B cell (primary cell): Measurements from ENCODE around the gene FAM168B. TPM values are rescaled to one million over a fixed set of nuclear protein-coding genes. Genes with fewer than 3 reads are reported as not detected.
"Not testable (repeated sequence)": the region's sequence is repeated elsewhere in the genome, so short reads cannot be mapped to it uniquely, and the experiment has no call there.

Experiments used
- ATAC-seq: fragments of 200-7000 bp; cut with Tn5 transposase; one replicate; pipeline ENCODE4 v1.10.0; 2021; ENCODE audit warnings: low read depth, mild to moderate bottlenecking, moderate number of reproducible peaks, moderate library complexity
- CTCF ChIA-PET: fragments of 350-600 bp; sonication (Branson Sonifier 250); formaldehyde crosslinking; loops from one replicate; lab custom pipeline; 2021; ENCODE audit warnings: antibody characterized with exemption, inconsistent platforms; lab: Charles Lee
- POLR2A ChIA-PET: fragments of 350-600 bp; sonication (Branson Sonifier 250); formaldehyde crosslinking; loops from one replicate; lab custom pipeline; 2021; ENCODE audit warnings: antibody characterized with exemption; lab: Charles Lee
- DNase-seq: peaks from one replicate; pipeline ENCODE4 v3.0.0; 2013
- H2AFZ ChIP-seq: 2 replicates; pipeline ENCODE4 v1.6.1; 2012; ENCODE audit warnings: mild to moderate bottlenecking, low read depth, low read length; ENCODE audit not compliant: insufficient read depth, poor library complexity, severe bottlenecking
- H3K27ac ChIP-seq, 2 donors: 1 replicate in 1 of 2; 2 replicates in 1 of 2; pipeline ENCODE4 v1.5.1; 2012 to 2013; ENCODE audit warnings: low read length in 2 of 2, mild to moderate bottlenecking in 2 of 2, moderate library complexity in 1 of 2
- H3K27me3 ChIP-seq, 4 experiments: fragments of 200-600 bp in 1 of 4; sonication (generic) in 1 of 4; replicated peaks in 1 of 4; 1 replicate in 2 of 4; 2 replicates in 2 of 4; pipeline versions ENCODE4 v1.6.1 to v1.7.0; 2013 to 2016; ENCODE audit warnings: low read length in 3 of 4, mild to moderate bottlenecking in 2 of 4, mixed read lengths in 1 of 4, moderate library complexity in 1 of 4; ENCODE audit not compliant: insufficient read depth in 4 of 4, control insufficient read depth in 3 of 4; ENCODE audit errors: control extremely low read depth in 1 of 4
- H3K36me3 ChIP-seq, 2 experiments: replicated peaks in 1 of 2; 1 replicate in 1 of 2; 2 replicates in 1 of 2; pipeline versions ENCODE4 v1.6.1 to v1.7.1; 2013; ENCODE audit warnings: low read length in 1 of 2; ENCODE audit not compliant: insufficient read depth in 2 of 2, control insufficient read depth in 1 of 2; ENCODE audit errors: control extremely low read depth in 1 of 2, extremely low read depth in 1 of 2
- H3K4me1 ChIP-seq, 2 donors: fragments of 200-600 bp in 1 of 2; sonication (generic) in 1 of 2; 1 replicate in 1 of 2; 2 replicates in 1 of 2; pipeline versions ENCODE4 v1.5.1 to v1.6.1; 2013 to 2017; ENCODE audit warnings: low read length in 2 of 2; ENCODE audit not compliant: control insufficient read depth in 2 of 2, insufficient read depth in 2 of 2
- H3K4me2 ChIP-seq: replicated peaks from 2 replicates; pipeline ENCODE3; 2012; ENCODE audit warnings: mild to moderate bottlenecking, low read depth, low read length; ENCODE audit not compliant: poor library complexity, severe bottlenecking
- H3K4me3 ChIP-seq, 5 experiments: fragments of 200-600 bp in 1 of 5; sonication (generic) in 1 of 5; 1 replicate in 3 of 5; 2 replicates in 2 of 5; pipeline versions ENCODE4 v1.5.1 to v1.7.0; 2011 to 2016; ENCODE audit warnings: low read length in 4 of 5, mild to moderate bottlenecking in 4 of 5, low read depth in 2 of 5, control low read depth in 1 of 5, moderate library complexity in 1 of 5; ENCODE audit not compliant: insufficient read depth in 1 of 5; ENCODE audit errors: control extremely low read depth in 1 of 5, extremely low read depth in 1 of 5
- H3K79me2 ChIP-seq: fragments of 200-600 bp; sonication (generic); one replicate; pipeline ENCODE4 v1.6.0; 2016; ENCODE audit warnings: low read length; ENCODE audit not compliant: control insufficient read depth, insufficient read depth
- H3K9ac ChIP-seq: fragments of 200-600 bp; sonication (generic); 2 replicates; pipeline ENCODE4 v1.6.1; 2017; ENCODE audit warnings: mild to moderate bottlenecking, low read length, moderate library complexity
- H3K9me3 ChIP-seq, 3 donors: one replicate each; pipeline versions ENCODE4 v1.6.1 to v1.7.1; 2013; ENCODE audit warnings: low read length in 2 of 3; ENCODE audit not compliant: control insufficient read depth in 2 of 3, insufficient read depth in 1 of 3; ENCODE audit errors: control extremely low read depth in 1 of 3
- H4K20me1 ChIP-seq: 2 replicates; pipeline ENCODE4 v1.6.0; 2012; ENCODE audit warnings: mild to moderate bottlenecking, low read length; ENCODE audit not compliant: insufficient read depth, control insufficient read depth, poor library complexity, severe bottlenecking
- H3K27ac Mint-ChIP-seq: one replicate; pipeline ENCODE4 v1.8.0; 2021; ENCODE audit warnings: mixed read lengths
- H3K27me3 Mint-ChIP-seq: one replicate; pipeline ENCODE4 v1.8.0; 2021; ENCODE audit warnings: mixed read lengths
- H3K4me1 Mint-ChIP-seq: one replicate; pipeline ENCODE4 v1.8.0; 2021; ENCODE audit warnings: mixed read lengths
- H3K4me3 Mint-ChIP-seq: one replicate; pipeline ENCODE4 v1.8.0; 2021; ENCODE audit warnings: mixed read lengths
- H3K9me3 Mint-ChIP-seq: one replicate; pipeline ENCODE4 v1.8.0; 2022; ENCODE audit warnings: mixed read lengths; ENCODE audit not compliant: insufficient read depth
- CTCF ChIP-seq: fragments of 200-600 bp; IDR thresholded peaks from one replicate; pipeline ENCODE4 v1.8.0; 2022; ENCODE audit warnings: antibody characterized with exemption, mild to moderate bottlenecking
- EZH2 ChIP-seq: IDR thresholded peaks from 2 replicates; pipeline ENCODE4 v1.6.1; 2012; ENCODE audit warnings: borderline replicate concordance, low read depth, mild to moderate bottlenecking, moderate library complexity, low read length; ENCODE audit not compliant: insufficient read depth, poor library complexity, severe bottlenecking
- WGBS: methylation state at CpG from one replicate; pipeline ENCODE4 v1.1.5; 2013; ENCODE audit warnings: missing lambda C conversion rate; ENCODE audit not compliant: insufficient coverage; 5-methylcytosine and 5-hydroxymethylcytosine counted together
- intact Hi-C: fragments of 100-400 bp; cut with micrococcal nuclease; formaldehyde crosslinking; loops from one replicate; pipeline ENCODE4 v1.10.0; 2022
- polyA plus RNA-seq: library from polyadenylated mRNA; depleted of rRNA; stranded (reverse); fragments of >200 nt; gene quantifications from 2 replicates; pipeline ENCODE4 v1.2.3, GENCODE V29; 2012
- total RNA-seq, 2 donors: library from RNA; stranded (reverse); fragments of 120-200 nt in 1 of 2; gene quantifications; 1 replicate in 1 of 2; 2 replicates in 1 of 2; pipeline versions ENCODE4 v1.2.3 to v1.2.4, GENCODE V29; 2013 to 2022

The FAM168B gene
- total and polyA plus RNA-seq, 2 donors (not counting 1 experiment from before 2014, with no cell fraction given): 38.6 to 70.5 TPM

- peaks cover 5% of the 10 kb centered on the region for H3K4me1 Mint-ChIP-seq
- CTCF ChIA-PET: no interaction called here
- H3K27ac Mint-ChIP-seq: no peak overlapping the region
- WGBS: 100% methylated on average over 4 of the region's 5 CpGs
- no peak overlapping the region for H2AFZ ChIP-seq
- H3K79me2 ChIP-seq: peaks cover 94% of the 10 kb centered on the region
- peaks cover 94% of the 10 kb centered on the region for H4K20me1 ChIP-seq
- intact Hi-C loops: no loop called here
- H3K4me1 ChIP-seq: no peaks in the 10 kb centered on the region
- H3K27ac ChIP-seq: no peak overlapping the region
- H3K9ac ChIP-seq: no peak overlapping the region
- POLR2A ChIA-PET: no interaction called here
- no peaks in the 10 kb centered on the region for H3K27me3 Mint-ChIP-seq
- no peaks in the 10 kb centered on the region for H3K9me3 ChIP-seq
- no peak for TF ChIP-seq CTCF
- TF ChIP-seq EZH2: no peak
- H3K27me3 ChIP-seq: no peaks in the 10 kb centered on the region
- no peak for ATAC-seq
- no peak overlapping the region for H3K4me2 ChIP-seq
- no peak overlapping the region for H3K4me3 ChIP-seq
- no peaks in the 10 kb centered on the region for H3K9me3 Mint-ChIP-seq
- H3K36me3 ChIP-seq: peaks cover 4 to 70% of the 10 kb centered on the region in 2 experiments
- DNase-seq: no peak
- no peak overlapping the region for H3K4me3 Mint-ChIP-seq
Measured at GRCh38 chr2:131076707-131077106, 16.6 kb downstream of the FAM168B start.

- H3K4me1 ChIP-seq, H3K4me3 Mint-ChIP-seq, CTCF ChIA-PET, intact Hi-C loops, POLR2A ChIA-PET, H3K27me3 Mint-ChIP-seq, ATAC-seq, H3K27me3 ChIP-seq, H3K27ac Mint-ChIP-seq, H3K27ac ChIP-seq, H3K9ac ChIP-seq, DNase-seq, H3K4me1 Mint-ChIP-seq, H3K4me3 ChIP-seq, H3K9me3 ChIP-seq, H3K9me3 Mint-ChIP-seq, H3K4me2 ChIP-seq, H2AFZ ChIP-seq: not testable (repeated sequence)
- H3K79me2 ChIP-seq: peaks cover 92% of the 10 kb centered on the region
- H3K36me3 ChIP-seq: peaks cover 8 to 70% of the 10 kb centered on the region in 2 experiments
- 96% methylated on average over 13 of the region's 15 CpGs for WGBS
- peaks cover 94% of the 10 kb centered on the region for H4K20me1 ChIP-seq
Measured at GRCh38 chr2:131075578-131075977, 17.7 kb downstream of the FAM168B start.

- H3K27me3 Mint-ChIP-seq, H3K27ac ChIP-seq, H3K27ac Mint-ChIP-seq, H3K9me3 Mint-ChIP-seq, H2AFZ ChIP-seq, H3K9ac ChIP-seq, intact Hi-C loops, H3K4me3 ChIP-seq, H3K4me1 Mint-ChIP-seq, H3K4me1 ChIP-seq, ATAC-seq, H3K4me2 ChIP-seq, POLR2A ChIA-PET, DNase-seq, CTCF ChIA-PET, H3K9me3 ChIP-seq, H3K27me3 ChIP-seq, H3K4me3 Mint-ChIP-seq: not testable (repeated sequence)
- Histone ChIP-seq H3K79me2 (peaks cover 88% of the 10 kb centered on the region), H3K36me3 (peaks cover 6 to 49% of the 10 kb centered on the region in 2 experiments), H4K20me1 (peaks cover 84% of the 10 kb centered on the region)
- 100% methylated on average over 4 of the region's 6 CpGs for WGBS
Measured at GRCh38 chr2:131068172-131068571, 25.1 kb downstream of the FAM168B start.
